ENCODE measurements around the gene PRAMEF4.
"Not testable (repeated sequence)": the region's sequence is repeated elsewhere in the genome, so short reads cannot be mapped to it uniquely, and the experiment has no call there.

DNA sequence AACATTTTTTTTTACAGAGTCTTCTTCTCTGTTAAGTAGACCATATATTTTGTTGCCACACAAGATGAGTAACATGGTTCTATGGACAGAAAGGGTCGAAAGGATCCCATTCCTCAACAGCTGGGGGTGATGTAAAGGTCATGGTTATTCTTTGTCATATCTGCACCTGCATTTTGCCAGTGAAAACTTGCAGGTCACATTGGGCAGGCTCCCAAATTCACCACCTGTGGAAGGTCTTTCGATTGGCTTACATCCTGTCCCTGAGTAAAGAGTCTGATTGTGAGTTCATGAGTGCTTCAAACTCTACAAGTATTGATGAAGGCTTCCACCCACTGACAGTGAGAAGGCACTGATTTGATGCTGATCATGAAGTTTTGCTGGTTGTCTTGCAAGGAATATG is 52.8 kb downstream of the PRAMEF4 start:
- TF ChIP-seq, protein P1, sequence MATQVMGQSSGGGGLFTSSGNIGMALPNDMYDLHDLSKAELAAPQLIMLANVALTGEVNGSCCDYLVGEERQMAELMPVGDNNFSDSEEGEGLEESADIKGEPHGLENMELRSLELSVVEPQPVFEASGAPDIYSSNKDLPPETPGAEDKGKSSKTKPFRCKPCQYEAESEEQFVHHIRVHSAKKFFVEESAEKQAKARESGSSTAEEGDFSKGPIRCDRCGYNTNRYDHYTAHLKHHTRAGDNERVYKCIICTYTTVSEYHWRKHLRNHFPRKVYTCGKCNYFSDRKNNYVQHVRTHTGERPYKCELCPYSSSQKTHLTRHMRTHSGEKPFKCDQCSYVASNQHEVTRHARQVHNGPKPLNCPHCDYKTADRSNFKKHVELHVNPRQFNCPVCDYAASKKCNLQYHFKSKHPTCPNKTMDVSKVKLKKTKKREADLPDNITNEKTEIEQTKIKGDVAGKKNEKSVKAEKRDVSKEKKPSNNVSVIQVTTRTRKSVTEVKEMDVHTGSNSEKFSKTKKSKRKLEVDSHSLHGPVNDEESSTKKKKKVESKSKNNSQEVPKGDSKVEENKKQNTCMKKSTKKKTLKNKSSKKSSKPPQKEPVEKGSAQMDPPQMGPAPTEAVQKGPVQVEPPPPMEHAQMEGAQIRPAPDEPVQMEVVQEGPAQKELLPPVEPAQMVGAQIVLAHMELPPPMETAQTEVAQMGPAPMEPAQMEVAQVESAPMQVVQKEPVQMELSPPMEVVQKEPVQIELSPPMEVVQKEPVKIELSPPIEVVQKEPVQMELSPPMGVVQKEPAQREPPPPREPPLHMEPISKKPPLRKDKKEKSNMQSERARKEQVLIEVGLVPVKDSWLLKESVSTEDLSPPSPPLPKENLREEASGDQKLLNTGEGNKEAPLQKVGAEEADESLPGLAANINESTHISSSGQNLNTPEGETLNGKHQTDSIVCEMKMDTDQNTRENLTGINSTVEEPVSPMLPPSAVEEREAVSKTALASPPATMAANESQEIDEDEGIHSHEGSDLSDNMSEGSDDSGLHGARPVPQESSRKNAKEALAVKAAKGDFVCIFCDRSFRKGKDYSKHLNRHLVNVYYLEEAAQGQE (IDR thresholded peaks at IDR 0.05) = not testable (repeated sequence)
- TF ChIP-seq SMC3 (IDR thresholded peaks at IDR 0.05) = not testable (repeated sequence)

Measured in A549 (cell line).